Measurements from ENCODE around the gene ACKR3. TPM values are rescaled to one million over a fixed set of nuclear protein-coding genes. Genes with fewer than 3 reads are reported as not detected.

The ACKR3 gene
- total RNA-seq (10 to 100 TPM in 2 of 7 donors, 1 to 10 TPM in 5; 4.6 to 22.7 (median 7.4) TPM), polyA plus RNA-seq (10 to 100 TPM; 16.1 to 22.2 TPM)
- long read RNA-seq, donor 1, partial matches to known transcripts, result 0 of 2 reads
- long read RNA-seq, donor 1, other reads (novel, unspliced or antisense), result 2 of 2 reads
- long read RNA-seq, donor 2, partial matches to known transcripts, result 7 of 11 reads
- long read RNA-seq, donor 2, other reads (novel, unspliced or antisense), result 0 of 11 reads
- long read RNA-seq, donor 3, transcript ACKR3-202 (2 exons, 713 nt), result major isoform, 10 of 22 reads
- long read RNA-seq, donor 3, transcript ACKR3-201 (2 exons, 2,203 nt), result minor isoform, 7 of 22 reads
- long read RNA-seq, donor 3, partial matches to known transcripts, result 3 of 22 reads
- long read RNA-seq, donor 3, other reads (novel, unspliced or antisense), result 2 of 22 reads

DNA sequence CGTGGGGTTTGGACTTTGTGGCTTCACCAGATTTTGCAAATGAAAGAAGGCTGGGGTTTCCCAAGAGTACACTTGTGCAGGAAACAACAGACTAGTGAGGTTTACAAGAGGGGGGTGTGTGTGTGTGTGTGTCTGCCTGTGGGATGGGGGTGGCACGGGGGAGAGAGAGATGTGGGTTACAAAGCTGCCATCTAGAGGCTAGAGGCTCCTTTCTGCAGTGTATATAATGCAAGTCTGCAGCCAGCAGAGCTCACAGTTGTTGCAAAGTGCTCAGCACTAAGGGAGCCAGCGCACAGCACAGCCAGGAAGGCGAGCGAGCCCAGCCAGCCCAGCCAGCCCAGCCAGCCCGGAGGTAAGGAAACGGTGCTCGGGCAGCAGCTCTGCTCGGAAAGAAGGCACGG, at the start of gene ACKR3:
TSS of gene ACKR3 (plus strand) at position 253 of the 401 bp plus-strand sequence. CDS start 10,641 bp downstream, outside the sequence.
- 1 to 2% (median 1%) methylated on average over 10 of the region's 10 CpGs for WGBS, 3 donors
- TF ChIP-seq EP300 (IDR thresholded peaks at IDR 0.05), result no peak
- TF ChIP-seq, protein P1, sequence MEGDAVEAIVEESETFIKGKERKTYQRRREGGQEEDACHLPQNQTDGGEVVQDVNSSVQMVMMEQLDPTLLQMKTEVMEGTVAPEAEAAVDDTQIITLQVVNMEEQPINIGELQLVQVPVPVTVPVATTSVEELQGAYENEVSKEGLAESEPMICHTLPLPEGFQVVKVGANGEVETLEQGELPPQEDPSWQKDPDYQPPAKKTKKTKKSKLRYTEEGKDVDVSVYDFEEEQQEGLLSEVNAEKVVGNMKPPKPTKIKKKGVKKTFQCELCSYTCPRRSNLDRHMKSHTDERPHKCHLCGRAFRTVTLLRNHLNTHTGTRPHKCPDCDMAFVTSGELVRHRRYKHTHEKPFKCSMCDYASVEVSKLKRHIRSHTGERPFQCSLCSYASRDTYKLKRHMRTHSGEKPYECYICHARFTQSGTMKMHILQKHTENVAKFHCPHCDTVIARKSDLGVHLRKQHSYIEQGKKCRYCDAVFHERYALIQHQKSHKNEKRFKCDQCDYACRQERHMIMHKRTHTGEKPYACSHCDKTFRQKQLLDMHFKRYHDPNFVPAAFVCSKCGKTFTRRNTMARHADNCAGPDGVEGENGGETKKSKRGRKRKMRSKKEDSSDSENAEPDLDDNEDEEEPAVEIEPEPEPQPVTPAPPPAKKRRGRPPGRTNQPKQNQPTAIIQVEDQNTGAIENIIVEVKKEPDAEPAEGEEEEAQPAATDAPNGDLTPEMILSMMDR (IDR thresholded peaks at IDR 0.05), result peak in 1 of 3 donors; percentile 33
- intact Hi-C loops (cut with DNase I), result loop anchor here in 1 of 4 donors (10.0 kb wide), 1 partner anchor 495 kb away; no protein-coding TSS in a partner anchor
- Histone ChIP-seq H3K9me3 (no peaks in the 10 kb centered on the region), H3K36me3 (no peaks in the 10 kb centered on the region), H3K4me3 (peak within 1 kb of the TSS; percentile 42), H3K27ac (peak within 1 kb of the TSS; percentile 66 to 90), H3K4me1 (ENCODE audit: insufficient read depth) (peaks cover 2% of the 10 kb centered on the region), H3K27me3 (no peaks in the 10 kb centered on the region)
- peak; percentile 56 to 71 (median 62) for DNase-seq

DNA sequence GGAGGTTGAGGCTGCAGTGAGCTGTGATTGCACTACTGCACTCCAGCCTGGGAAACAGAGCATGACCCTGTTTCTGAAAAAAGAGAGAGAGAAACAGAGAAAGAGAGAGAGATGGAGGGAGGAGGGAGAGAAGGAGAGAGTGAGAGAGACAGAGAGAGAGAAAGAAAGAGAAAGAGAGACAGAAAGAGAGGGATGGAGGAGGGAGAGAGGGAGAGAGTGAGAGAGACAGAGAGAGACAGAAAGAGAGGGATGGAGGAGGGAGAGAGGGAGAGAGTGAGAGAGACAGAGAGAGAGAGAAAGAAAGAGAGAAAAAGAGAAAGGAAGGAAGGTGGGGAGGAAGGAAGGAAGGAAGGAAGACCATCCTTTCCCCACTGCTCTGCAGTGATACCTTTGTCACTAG, 48.1 kb upstream of the ACKR3 start:
- Histone ChIP-seq H3K27me3 (no peaks in the 10 kb centered on the region), H3K9me3 (no peaks in the 10 kb centered on the region), H3K27ac (no peak overlapping the region), H3K4me1 (ENCODE audit: insufficient read depth) (no peaks in the 10 kb centered on the region), H3K36me3 (no peaks in the 10 kb centered on the region), H3K4me3 (no peak overlapping the region)
- intact Hi-C loops (cut with DNase I), result no loop called here
- TF ChIP-seq EP300 (IDR thresholded peaks at IDR 0.05) (no peak), POLR2A (IDR thresholded peaks at IDR 0.05) (no peak)
- DNase-seq, result no peak

DNA sequence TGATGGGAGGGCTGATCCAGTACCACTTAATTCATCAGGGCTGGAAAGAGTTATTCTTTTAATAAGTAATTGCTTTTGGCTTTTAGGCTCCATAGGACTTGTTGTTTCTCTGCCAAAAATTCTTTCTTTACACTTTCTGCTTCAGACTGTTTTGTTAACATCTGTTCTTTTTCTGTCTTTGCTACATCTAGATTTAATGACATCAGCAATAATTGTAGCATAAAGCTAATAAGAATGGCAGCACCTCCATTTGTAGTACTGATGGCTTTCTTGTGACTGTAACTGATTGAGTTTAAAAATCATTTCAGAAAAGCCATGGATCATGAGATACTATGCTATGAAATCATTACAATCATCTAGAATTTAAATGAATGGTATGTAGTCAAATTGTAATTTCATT, 46.4 kb upstream of the ACKR3 start:
- TF ChIP-seq, protein P1 (IDR thresholded peaks at IDR 0.05), result no peak
- TF ChIP-seq POLR2A (IDR thresholded peaks at IDR 0.05), result no peak
- no peak for TF ChIP-seq EP300 (IDR thresholded peaks at IDR 0.05)

DNA sequence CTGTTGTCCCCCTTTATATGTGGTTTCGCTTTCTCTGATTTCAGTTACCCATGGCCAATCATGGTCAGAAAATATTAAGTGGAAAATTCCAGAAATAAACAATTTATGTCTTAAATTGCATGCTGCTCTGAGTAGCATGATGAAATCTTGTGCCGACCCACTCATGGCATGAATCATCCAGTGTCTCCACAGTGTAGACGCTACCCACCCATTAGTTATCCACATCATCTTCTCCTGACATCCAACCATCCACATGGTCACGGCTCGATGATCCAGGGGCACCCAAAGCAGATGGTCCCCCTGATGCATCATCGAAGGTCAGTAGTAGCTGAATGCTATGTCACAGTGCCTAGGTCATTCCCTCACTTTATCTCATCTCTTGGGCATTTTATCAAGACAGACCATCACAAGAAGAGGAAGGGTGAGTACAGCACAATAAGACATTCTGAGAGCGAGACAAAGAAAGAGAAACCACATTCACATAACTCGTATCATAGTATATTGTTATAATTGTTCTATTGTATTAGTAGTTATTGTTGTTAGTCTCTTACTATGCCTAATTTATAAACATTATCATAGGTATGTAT, 44.1 kb upstream of the ACKR3 start:
- Histone ChIP-seq H3K27me3 (no peaks in the 10 kb centered on the region), H3K27ac (no peak overlapping the region), H3K9me3 (no peaks in the 10 kb centered on the region), H3K4me3 (no peak overlapping the region), H3K4me1 (ENCODE audit: insufficient read depth) (no peaks in the 10 kb centered on the region), H3K36me3 (no peaks in the 10 kb centered on the region)
- TF ChIP-seq EP300 (IDR thresholded peaks at IDR 0.05) (no peak), POLR2A (IDR thresholded peaks at IDR 0.05) (no peak)
- TF ChIP-seq, protein P1 (IDR thresholded peaks at IDR 0.05), result no peak
- 93 to 95% (median 95%) methylated on average over 8 of the region's 8 CpGs for WGBS, 3 donors
- intact Hi-C loops (cut with DNase I), result no loop called here
- no peak for DNase-seq

More for the DNA sequence above, 46.4 kb upstream of the ACKR3 start:
- H3K4me3 ChIP-seq, result no peak overlapping the region
- H3K27me3 ChIP-seq, result no peaks in the 10 kb centered on the region
- H3K27ac ChIP-seq, result no peak overlapping the region
- no peak for DNase-seq
- H3K9me3 ChIP-seq, result no peaks in the 10 kb centered on the region
- no peaks in the 10 kb centered on the region for H3K4me1 ChIP-seq (ENCODE audit: insufficient read depth)
- intact Hi-C loops (cut with DNase I), result no loop called here
- H3K36me3 ChIP-seq, result no peaks in the 10 kb centered on the region

All from ovary (tissue), 10 donors.